PC-3 (cell line): Measurements from ENCODE around the gene CTDNEP1. TPM values are rescaled to one million over a fixed set of nuclear protein-coding genes. Genes with fewer than 3 reads are reported as not detected.
A peak's percentile ranks its signal among the peaks of the same experiment; 100 is the strongest.

Source experiments
- ATAC-seq: fragments of 200-7000 bp; cut with Tn5 transposase; 2 replicates; pipeline ENCODE4 v1.9.1; 2020; ENCODE audit warnings: mild to moderate bottlenecking, moderate library complexity
- BruUV-seq: library from RNA; stranded (reverse); fragments of 400-500 nt; replicated peaks from 2 replicates; lab custom pipeline; 2021; lab: Mats Ljungman, UMichigan
- CTCF ChIA-PET: fragments of 300-600 bp; sonication (Branson Sonifier 250); formaldehyde crosslinking; loops from one replicate; lab custom pipeline; 2022; ENCODE audit warnings: antibody characterized with exemption; lab: Charles Lee
- POLR2A ChIA-PET: fragments of 300-600 bp; sonication (Branson Sonifier 250); formaldehyde crosslinking; loops from one replicate; lab custom pipeline; 2022; ENCODE audit warnings: antibody characterized with exemption; ENCODE audit not compliant: unreplicated experiment; lab: Charles Lee
- DNase-seq: peaks from one replicate; pipeline ENCODE4 v3.0.0-alpha.2; 2015
- H2AFZ ChIP-seq: fragments of 300-600 bp; sonication (generic); 2 replicates; pipeline ENCODE4 v1.6.0; 2016; ENCODE audit warnings: antibody characterized with exemption, low read length
- H3F3A ChIP-seq: fragments of 300-600 bp; sonication (generic); one replicate; pipeline ENCODE4 v1.6.0; 2017; ENCODE audit warnings: antibody characterized with exemption, low read length, control low read depth, mild to moderate bottlenecking; ENCODE audit not compliant: unreplicated experiment
- H3K27ac ChIP-seq: fragments of 300-600 bp; sonication (generic); 2 replicates; pipeline ENCODE4 v1.5.1; 2016; ENCODE audit warnings: mild to moderate bottlenecking, low read length
- H3K27me3 ChIP-seq: fragments of 300-600 bp; sonication (generic); 2 replicates; pipeline ENCODE4 v1.6.1; 2016; ENCODE audit warnings: low read length, mixed read lengths
- H3K36me3 ChIP-seq: fragments of 300-600 bp; sonication (generic); 2 replicates; pipeline ENCODE4 v1.6.1; 2016; ENCODE audit warnings: low read depth, mixed run types, low read length, mixed read lengths
- H3K4me1 ChIP-seq: fragments of 300-600 bp; sonication (generic); 2 replicates; pipeline ENCODE4 v1.5.1; 2016; ENCODE audit warnings: low read length; ENCODE audit not compliant: insufficient read depth
- H3K4me2 ChIP-seq: fragments of 300-600 bp; sonication (generic); 2 replicates; pipeline ENCODE4 v1.6.0; 2016; ENCODE audit warnings: low read length
- H3K4me3 ChIP-seq: fragments of 300-600 bp; sonication (generic); 2 replicates; pipeline ENCODE4 v1.5.1; 2016; ENCODE audit warnings: mild to moderate bottlenecking, low read length, mixed read lengths
- H3K79me2 ChIP-seq: fragments of 300-600 bp; sonication (generic); 2 replicates; pipeline ENCODE4 v1.6.1; 2017; ENCODE audit warnings: low read length, mixed read lengths
- H3K9ac ChIP-seq: fragments of 300-600 bp; sonication (generic); 2 replicates; pipeline ENCODE4 v1.6.0; 2016; ENCODE audit warnings: mild to moderate bottlenecking, low read length
- H3K9me2 ChIP-seq: fragments of 300-600 bp; sonication (generic); replicated peaks from 2 replicates; pipeline ENCODE4 v1.6.1; 2016; ENCODE audit warnings: mixed run types, low read length, mixed read lengths
- H3K9me3 ChIP-seq: fragments of 300-600 bp; sonication (generic); 2 replicates; pipeline ENCODE4 v1.6.1; 2016; ENCODE audit warnings: low read length, mixed read lengths
- H4K20me1 ChIP-seq: fragments of 300-600 bp; sonication (generic); 2 replicates; pipeline ENCODE4 v1.6.1; 2016; ENCODE audit warnings: low read length, mixed read lengths
- EZH2 ChIP-seq: fragments of 300-600 bp; sonication (generic); IDR thresholded peaks from one replicate; pipeline ENCODE4 v1.6.1; 2017; ENCODE audit warnings: antibody characterized with exemption, mild to moderate bottlenecking, low read length; ENCODE audit not compliant: unreplicated experiment
- EZH2phosphoT487 ChIP-seq: fragments of 300-600 bp; sonication (generic); IDR thresholded peaks from 2 replicates; pipeline ENCODE4 v1.6.1; 2018; ENCODE audit warnings: mild to moderate bottlenecking, antibody characterized with exemption, low read length, borderline replicate concordance
- intact Hi-C: fragments of 100-400 bp; cut with micrococcal nuclease; formaldehyde crosslinking; loops from 2 replicates; pipeline ENCODE4 v1.9.0; 2023
- total RNA-seq: library from RNA; depleted of rRNA; stranded (reverse); fragments of >200 nt; gene quantifications from 2 replicates; pipeline ENCODE4 v1.2.3, GENCODE V29; 2014
- TF ChIP-seq, protein P1 (sequence below): fragments of 300-600 bp; sonication (generic); conservative IDR thresholded peaks from 2 replicates; pipeline ENCODE4 v1.5.1; 2017; ENCODE audit warnings: antibody characterized with exemption, low read depth, mild to moderate bottlenecking, low read length

The CTDNEP1 gene
- total RNA-seq, 1 experiment from 2014 or later: 52.4 TPM

DNA sequence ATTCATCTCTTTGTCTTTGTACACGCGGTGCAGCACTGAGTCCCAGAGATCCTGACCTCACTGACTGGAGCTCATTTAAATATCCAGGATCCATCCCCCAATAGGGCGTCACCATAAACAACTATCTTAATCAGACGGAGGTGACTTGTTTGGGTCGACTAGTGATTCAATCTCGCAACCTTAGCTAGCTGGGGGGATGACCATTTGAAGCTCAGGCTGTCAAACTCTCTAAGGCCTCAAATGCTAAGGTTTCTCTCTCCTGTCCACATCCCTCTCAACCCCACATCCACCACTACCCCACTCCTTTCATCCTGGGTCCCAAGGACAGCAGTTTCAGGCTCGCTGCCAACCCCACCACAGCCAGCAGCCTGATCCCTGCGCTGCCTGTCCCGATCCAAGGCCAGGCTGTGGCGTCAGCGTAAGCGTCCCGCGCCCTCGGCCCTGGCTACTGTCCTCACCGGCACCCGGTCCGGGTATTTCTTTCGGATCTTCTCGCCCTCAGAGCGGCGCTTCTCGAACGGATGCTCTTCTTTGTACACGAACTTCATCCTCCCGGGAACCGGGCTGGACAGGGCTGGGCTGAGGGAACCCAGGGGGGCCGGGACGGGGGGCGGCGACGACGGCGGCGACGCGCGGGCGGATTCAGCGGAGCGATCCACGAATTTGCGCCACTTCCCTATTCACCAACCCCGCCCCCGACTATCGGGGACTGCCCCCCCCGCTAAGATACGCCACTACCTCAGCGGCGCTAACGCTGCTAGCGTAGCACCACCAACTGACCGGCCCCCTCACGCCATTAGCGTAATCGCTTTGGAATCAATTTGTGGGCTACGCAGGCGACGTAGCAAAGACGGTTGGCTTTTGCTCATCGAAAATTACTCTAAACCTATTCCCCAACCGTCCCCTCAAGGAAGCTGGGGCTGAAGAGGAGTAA is 9.5 kb downstream of the CTDNEP1 start, which contains the start of gene GABARAP:
TSS of gene GABARAP (minus strand) at position 667 of the 934 bp plus-strand sequence. CDS start at position 548, 119 bp downstream.
- Histone ChIP-seq H4K20me1 (no peaks in the 10 kb centered on the region), H3K27ac (peak within 1 kb of the TSS; percentile 69), H3K36me3 (peaks cover 9% of the 10 kb centered on the region; the same call in 1 of the 2 replicates), H3K9me2 (no peaks in the 10 kb centered on the region), H3K4me1 (peaks cover 21% of the 10 kb centered on the region), H3F3A (no peaks in the 10 kb centered on the region), H3K9me3 (no peaks in the 10 kb centered on the region), H3K4me2 (peak within 1 kb of the TSS; percentile 99), H3K79me2 (peaks cover 50% of the 10 kb centered on the region), H2AFZ (peak within 1 kb of the TSS; percentile 80), H3K4me3 (peak within 1 kb of the TSS; percentile 86), H3K9ac (peak within 1 kb of the TSS; percentile 89), H3K27me3 (no peaks in the 10 kb centered on the region)
- intact Hi-C loops: loop anchor here (5.0 kb wide), 1 partner anchor 65 kb away; the partner anchor contains the start of gene EIF5A
- TSS peak; percentile 76 for BruUV-seq
- peak; percentile 80 for DNase-seq
- ChIA-PET POLR2A (interaction anchor here (0.6 kb wide), 3 partner anchors 21 to 444 kb away, joined by 6 to 11 read pairs (median 9); partner anchors contain the start of gene POLR2A), CTCF (interaction anchor here (0.6 kb wide), 2 partner anchors 35 to 39 kb away, joined by 3 read pairs; partner anchors contain the start of gene SLC2A4)
- TF ChIP-seq EZH2phosphoT487 (no peak), EZH2 (no peak)
- TF ChIP-seq, protein P1, sequence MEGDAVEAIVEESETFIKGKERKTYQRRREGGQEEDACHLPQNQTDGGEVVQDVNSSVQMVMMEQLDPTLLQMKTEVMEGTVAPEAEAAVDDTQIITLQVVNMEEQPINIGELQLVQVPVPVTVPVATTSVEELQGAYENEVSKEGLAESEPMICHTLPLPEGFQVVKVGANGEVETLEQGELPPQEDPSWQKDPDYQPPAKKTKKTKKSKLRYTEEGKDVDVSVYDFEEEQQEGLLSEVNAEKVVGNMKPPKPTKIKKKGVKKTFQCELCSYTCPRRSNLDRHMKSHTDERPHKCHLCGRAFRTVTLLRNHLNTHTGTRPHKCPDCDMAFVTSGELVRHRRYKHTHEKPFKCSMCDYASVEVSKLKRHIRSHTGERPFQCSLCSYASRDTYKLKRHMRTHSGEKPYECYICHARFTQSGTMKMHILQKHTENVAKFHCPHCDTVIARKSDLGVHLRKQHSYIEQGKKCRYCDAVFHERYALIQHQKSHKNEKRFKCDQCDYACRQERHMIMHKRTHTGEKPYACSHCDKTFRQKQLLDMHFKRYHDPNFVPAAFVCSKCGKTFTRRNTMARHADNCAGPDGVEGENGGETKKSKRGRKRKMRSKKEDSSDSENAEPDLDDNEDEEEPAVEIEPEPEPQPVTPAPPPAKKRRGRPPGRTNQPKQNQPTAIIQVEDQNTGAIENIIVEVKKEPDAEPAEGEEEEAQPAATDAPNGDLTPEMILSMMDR: no peak
- ATAC-seq: peak; percentile 23

- CTCF ChIA-PET: interaction anchor here (0.6 kb wide), 1 partner anchor 40 kb away, joined by 3 read pairs; the partner anchor contains the start of gene SLC2A4
- no peaks in the 10 kb centered on the region for H3K9me2 ChIP-seq
- H3K79me2 ChIP-seq: peaks cover 51% of the 10 kb centered on the region
- peak overlapping the region; percentile 69 for H3K27ac ChIP-seq
- no peaks in the 10 kb centered on the region for H3K27me3 ChIP-seq
- intact Hi-C loops: loop anchor here (5.0 kb wide), 1 partner anchor 66 kb away; the partner anchor contains the start of gene EIF5A
- peak overlapping the region; percentile 89 for H3K9ac ChIP-seq
- peak overlapping the region; percentile 86 for H3K4me3 ChIP-seq
- no peak for TF ChIP-seq EZH2
- no peak for TF ChIP-seq EZH2phosphoT487
- TF ChIP-seq, protein P1: no peak
- H3K9me3 ChIP-seq: no peaks in the 10 kb centered on the region
- DNase-seq (no peak), ATAC-seq (no peak)
- BruUV-seq: no TSS peak
- no peaks in the 10 kb centered on the region for H4K20me1 ChIP-seq
- H3K36me3 ChIP-seq: peaks cover 9% of the 10 kb centered on the region; the same call in 1 of the 2 replicates
- H3F3A ChIP-seq: no peaks in the 10 kb centered on the region
- H2AFZ ChIP-seq: 0 out of 2 replicates have a peak overlapping the region, but pooled peaks have one; percentile 80
- H3K4me1 ChIP-seq: peaks cover 23% of the 10 kb centered on the region
- POLR2A ChIA-PET: interaction anchor here (0.6 kb wide), 1 partner anchor 20 kb away, joined by 9 read pairs; no protein-coding TSS in a partner anchor
- peak overlapping the region; percentile 99 for H3K4me2 ChIP-seq
These were observed 10.3 kb downstream of the CTDNEP1 start for GRCh38 chr17:7241090-7241733.
